K562 (cell line): ENCODE measurements around the gene CHGA. TPM values are rescaled to one million over a fixed set of nuclear protein-coding genes. Genes with fewer than 3 reads are reported as not detected.
A peak's percentile ranks its signal among the peaks of the same experiment; 100 is the strongest.

ENCODE experiments used
- ATAC-seq: fragments of 200-7000 bp; cut with Tn5 transposase; 3 replicates; pipeline ENCODE4 v1.9.1; 2020; ENCODE audit warnings: moderate library complexity
- BruUV-seq: library from RNA; stranded (reverse); fragments of 400-500 nt; replicated peaks from 2 replicates; lab custom pipeline; 2021; lab: Mats Ljungman, UMichigan
- CTCF ChIA-PET: fragments of 300-600 bp; formaldehyde crosslinking; extraction: SDS; loops from one replicate; lab custom pipeline; 2021; ENCODE audit warnings: low intra/inter-chr PET ratio; lab: Yijun Ruan, JAX
- POLR2A ChIA-PET: fragments of 300-600, 350-650 bp; sonication (Branson Sonifier 250); formaldehyde crosslinking; extraction: SDS; loops from one replicate; lab custom pipeline; 2021; ENCODE audit warnings: antibody characterized with exemption, inconsistent platforms; lab: Yijun Ruan, JAX
- DNase-seq, 4 experiments: peaks; one replicate each; pipeline versions ENCODE4 v3.0.0 to v3.0.0-alpha.2; 2011 to 2018; ENCODE audit warnings: low spot score in 3 of 4, mixed read lengths in 3 of 4; ENCODE audit errors: extremely low read depth in 1 of 4
- FAIRE-seq: peaks from 2 replicates; lab custom pipeline; 2011; peaks lifted over from hg19 to GRCh38; lab: Jason Lieb, UNC
- H2AFZ ChIP-seq: 2 replicates; pipeline ENCODE4 v1.6.0; 2011; ENCODE audit warnings: low read depth, low read length, control low read depth, inconsistent platforms
- H3K27ac ChIP-seq: fragments of 200-600 bp; 3 replicates; pipeline ENCODE4 v1.8.0; 2011; ENCODE audit warnings: low read depth, mild to moderate bottlenecking, control low read depth, inconsistent platforms, low read length, moderate library complexity, mixed read lengths; ENCODE audit errors: extremely low read depth
- H3K27me3 ChIP-seq, 2 experiments: fragments of 300-600 bp in 1 of 2; 2 replicates in 1 of 2; 3 replicates in 1 of 2; pipeline versions ENCODE4 v1.6.0 to v1.8.0; 2011; ENCODE audit warnings: inconsistent platforms in 2 of 2, low read length in 2 of 2, mild to moderate bottlenecking in 1 of 2, mixed read lengths in 1 of 2, moderate library complexity in 1 of 2; ENCODE audit not compliant: control insufficient read depth in 2 of 2, insufficient read depth in 2 of 2
- H3K36me3 ChIP-seq: fragments of 300-600 bp; 3 replicates; pipeline ENCODE4 v1.8.0; 2011; ENCODE audit warnings: mild to moderate bottlenecking, low read length, inconsistent platforms; ENCODE audit not compliant: control insufficient read depth, insufficient read depth
- H3K4me1 ChIP-seq, 2 experiments: fragments of 200-600 bp in 1 of 2; replicated peaks in 1 of 2; 2 replicates in 1 of 2; 3 replicates in 1 of 2; pipeline versions ENCODE4 v1.5.1 to v1.8.0; 2011; ENCODE audit warnings: inconsistent platforms in 2 of 2, low read length in 2 of 2, mild to moderate bottlenecking in 1 of 2, mixed read lengths in 1 of 2, moderate library complexity in 1 of 2; ENCODE audit not compliant: control insufficient read depth in 2 of 2, insufficient read depth in 2 of 2
- H3K4me2 ChIP-seq: 2 replicates; pipeline ENCODE4 v1.6.1; 2011; ENCODE audit warnings: low read length, control low read depth, inconsistent platforms, mixed read lengths; ENCODE audit not compliant: insufficient read depth
- H3K4me3 ChIP-seq: fragments of 200-600 bp; sonication (generic), shearing (Covaris generic); 2 replicates; pipeline ENCODE4 v1.5.1; 2016; ENCODE audit warnings: control low read depth, inconsistent platforms
- H3K79me2 ChIP-seq: fragments of 200-600 bp; 3 replicates; pipeline ENCODE4 v1.8.0; 2011; ENCODE audit warnings: low read length, inconsistent platforms; ENCODE audit not compliant: control insufficient read depth, insufficient read depth
- H3K9ac ChIP-seq, 2 experiments: 2 replicates each; pipeline versions ENCODE4 v1.6.0 to v1.6.1; 2011; ENCODE audit warnings: low read depth in 2 of 2, low read length in 2 of 2, control low read depth in 1 of 2, inconsistent platforms in 1 of 2, mild to moderate bottlenecking in 1 of 2, mixed read lengths in 1 of 2; ENCODE audit not compliant: insufficient read depth in 1 of 2
- H3K9me1 ChIP-seq: one replicate; pipeline ENCODE4 v1.6.0; 2011; ENCODE audit warnings: inconsistent platforms, mild to moderate bottlenecking, low read length, moderate library complexity; ENCODE audit not compliant: control insufficient read depth, insufficient read depth
- H3K9me3 ChIP-seq: replicated peaks from 2 replicates; pipeline ENCODE4 v1.5.1; 2011; ENCODE audit warnings: low read depth, low read length, inconsistent platforms; ENCODE audit not compliant: control insufficient read depth, insufficient read depth
- H4K20me1 ChIP-seq: replicated peaks from 2 replicates; pipeline ENCODE4 v1.6.1; 2011; ENCODE audit warnings: low read length, inconsistent platforms, mixed read lengths; ENCODE audit not compliant: control insufficient read depth, insufficient read depth
- ATF1 ChIP-seq, 2 experiments: fragments of 450-650 bp in 1 of 2; IDR thresholded peaks; 2 replicates each; pipeline ENCODE4 v1.6.1; 2016; ENCODE audit warnings: missing compliant biosample characterization in 1 of 2, missing genetic modification characterization in 1 of 2
- BRD9 ChIP-seq: fragments of 450-650 bp; IDR thresholded peaks from 2 replicates; pipeline ENCODE4 v1.6.1; 2018; ENCODE audit warnings: low read depth; ENCODE audit not compliant: partially characterized antibody
- CBFB ChIP-seq: sonication (generic); formaldehyde crosslinking; IDR thresholded peaks from 2 replicates; pipeline ENCODE4 v1.4.0; 2020; ENCODE audit warnings: mild to moderate bottlenecking, missing genetic modification reagents
- CBX3 ChIP-seq, 2 experiments: IDR thresholded peaks; 1 replicate in 1 of 2; 2 replicates in 1 of 2; pipeline ENCODE4 v1.6.1; 2012; ENCODE audit warnings: inconsistent platforms in 2 of 2, low read length in 2 of 2, borderline replicate concordance in 1 of 2, control low read depth in 1 of 2
- CCAR2 ChIP-seq: fragments of 200-400 bp; formaldehyde crosslinking; IDR thresholded peaks from 2 replicates; pipeline ENCODE4 v1.6.1; 2017; ENCODE audit warnings: mild to moderate bottlenecking, low read depth, low read length
- GTF2F1 ChIP-seq: IDR thresholded peaks from 2 replicates; pipeline ENCODE4 v1.6.1; 2011; ENCODE audit warnings: low read depth, low read length, improper control_type of control experiment
- JUN ChIP-seq, 2 experiments: sonication (generic) in 1 of 2; formaldehyde crosslinking in 1 of 2; IDR thresholded peaks; 2 replicates each; pipeline versions ENCODE4 v1.6.1 to v1.8.0; 2012 to 2022; ENCODE audit warnings: borderline replicate concordance in 2 of 2, mild to moderate bottlenecking in 2 of 2, improper control_type of control experiment in 1 of 2, low read depth in 1 of 2, low read length in 1 of 2, missing genetic modification reagents in 1 of 2
- MTA2 ChIP-seq: fragments of 450-650 bp; IDR thresholded peaks from 2 replicates; pipeline ENCODE4 v1.6.1; 2016; ENCODE audit warnings: low read depth
- NCOA4 ChIP-seq: fragments of 450-650 bp; IDR thresholded peaks from 2 replicates; pipeline ENCODE4 v1.6.1; 2018; ENCODE audit warnings: mild to moderate bottlenecking; ENCODE audit not compliant: partially characterized antibody
- NRF1 ChIP-seq, 2 experiments: fragments of 450-650 bp; IDR thresholded peaks in 1 of 2; conservative IDR thresholded peaks in 1 of 2; 2 replicates each; pipeline ENCODE4 v1.6.1; 2014; ENCODE audit warnings: mild to moderate bottlenecking in 2 of 2
- POU5F1 ChIP-seq: fragments of 150-350 bp; IDR thresholded peaks from 2 replicates; pipeline ENCODE4 v1.6.1; 2014; ENCODE audit warnings: borderline replicate concordance, low read length, low read depth, mild to moderate bottlenecking; ENCODE audit not compliant: partially characterized antibody
- PRMT5 ChIP-seq: sonication (generic); formaldehyde crosslinking; IDR thresholded peaks from 2 replicates; pipeline ENCODE4 v1.5.0; 2020; ENCODE audit warnings: missing genetic modification reagents
- SAFB ChIP-seq: fragments of 200-400 bp; formaldehyde crosslinking; IDR thresholded peaks from 2 replicates; pipeline ENCODE4 v1.6.1; 2017; ENCODE audit warnings: low read depth, low read length, borderline replicate concordance
- TCFL5 ChIP-seq: fragments of 250-450 bp; sonication (Bioruptor Pico); conservative IDR thresholded peaks from 2 replicates; pipeline ENCODE4 v1.6.1; 2021; ENCODE audit warnings: mild to moderate bottlenecking, moderate library complexity, matching md5 sums
- ZC3H11A ChIP-seq: IDR thresholded peaks from 2 replicates; pipeline ENCODE4 v1.6.1; 2012; ENCODE audit warnings: low read depth, low read length, improper control_type of control experiment
- ZNF436 ChIP-seq: fragments of 250-450, 450-650 bp; sonication (Bioruptor Pico); formaldehyde crosslinking; IDR thresholded peaks from 2 replicates; pipeline ENCODE4 v1.7.0; 2020; ENCODE audit warnings: mild to moderate bottlenecking
- in situ Hi-C: fragments of 300-500 bp; cut with MboI; formaldehyde crosslinking; loops from 4 replicates; pipeline ENCODE4 v1.15.0; 2018; ENCODE audit warnings: inconsistent platforms, mixed read lengths
- intact Hi-C: fragments of 100-400 bp; cut with micrococcal nuclease; formaldehyde crosslinking; loops from 2 replicates; pipeline ENCODE4 v1.14.2; 2022
- polyA plus RNA-seq, 8 experiments: library from polyadenylated mRNA; depleted of rRNA in 4 of 8; stranded (reverse) in 5 of 8; unstranded in 3 of 8; fragments of >200 nt; fragmentation: Nextera tagmentation in 2 of 8; fragmentation: Illumina TruSeq in 1 of 8; extraction: Ambion mirVana in 2 of 8; extraction: Trizol in 1 of 8; gene quantifications; 2 replicates each; pipeline versions ENCODE4 v1.2.1 to v1.2.3, GENCODE V29; 2011 to 2014; ENCODE audit warnings: inconsistent platforms in 1 of 8, missing spikeins in 1 of 8
- total RNA-seq, 7 experiments: library from RNA; depleted of rRNA in 6 of 7; stranded (reverse); fragments of >200 nt in 6 of 7; fragmentation: Illumina TruSeq in 2 of 7; extraction: Trizol in 2 of 7; gene quantifications; 2 replicates each; pipeline versions ENCODE4 v1.2.1 to v1.2.3, GENCODE V29; 2011 to 2021; ENCODE audit warnings: low replicate concordance in 1 of 7
- TF ChIP-seq, protein P1 (sequence below), 2 experiments: IDR thresholded peaks; 2 replicates each; pipeline ENCODE4 v1.6.1; 2012; ENCODE audit warnings: improper control_type of control experiment in 2 of 2, low read depth in 2 of 2, low read length in 2 of 2, borderline replicate concordance in 1 of 2
- TF ChIP-seq, protein P2 (sequence below): fragments of 450-650 bp; IDR thresholded peaks from one replicate; pipeline ENCODE4 v1.6.1; 2018; ENCODE audit warnings: mild to moderate bottlenecking, moderate library complexity; ENCODE audit not compliant: partially characterized antibody
- TF ChIP-seq, protein P3 (sequence below): fragments of 450-650 bp; conservative IDR thresholded peaks from 2 replicates; pipeline ENCODE4 v1.6.1; 2016; ENCODE audit warnings: missing genetic modification characterization, low read depth, mild to moderate bottlenecking, control low read depth, missing compliant biosample characterization

The CHGA gene
- total and polyA plus RNA-seq, 9 of the 15 experiments (the other 6 are each of a cell fraction or from before 2014, with no cell fraction given) = not detected

DNA sequence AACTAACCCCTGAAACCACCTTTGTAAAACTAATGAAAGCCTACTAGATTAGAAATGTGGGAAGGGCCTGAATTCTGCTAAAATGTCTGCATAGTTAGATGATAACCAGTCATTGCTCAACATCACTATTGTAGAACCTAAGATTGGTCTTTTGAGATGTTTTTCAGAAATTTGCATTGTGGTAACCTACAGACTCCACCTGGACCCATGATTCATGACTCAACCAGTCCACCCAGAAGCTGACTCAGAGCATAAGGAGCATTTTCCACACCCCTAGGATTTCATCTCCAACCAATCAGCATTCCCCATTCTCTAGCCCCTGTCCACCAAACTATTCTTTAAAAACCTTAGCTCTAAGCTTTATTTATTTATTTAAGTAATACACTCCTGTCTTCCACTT is 30.4 kb upstream of the CHGA start:
- H3K9me1 ChIP-seq = no peaks in the 10 kb centered on the region
- H3K9me3 ChIP-seq = no peaks in the 10 kb centered on the region
- no peak overlapping the region for H2AFZ ChIP-seq
- DNase-seq = peak in 1 of 4 experiments; percentile 7
- no TSS peak for BruUV-seq
- CTCF ChIA-PET = no interaction called here
- no peaks in the 10 kb centered on the region for H3K4me1 ChIP-seq
- no peaks in the 10 kb centered on the region for H3K79me2 ChIP-seq
- POLR2A ChIA-PET = interaction anchor here (0.7 kb wide), 1 partner anchor 52 kb away, joined by 3 read pairs; no protein-coding TSS in a partner anchor
- H3K4me2 ChIP-seq = no peak overlapping the region
- H3K9ac ChIP-seq = no peak overlapping the region
- intact Hi-C loops = no loop called here
- no peaks in the 10 kb centered on the region for H4K20me1 ChIP-seq
- FAIRE-seq = no peak
- in situ Hi-C loops = no loop called here
- H3K27ac ChIP-seq = no peak overlapping the region
- H3K4me3 ChIP-seq = no peak overlapping the region
- ATAC-seq = no peak
- H3K27me3 ChIP-seq = no peaks in the 10 kb centered on the region; a peak in 1 of 5 replicates
- H3K36me3 ChIP-seq = no peaks in the 10 kb centered on the region
- TF ChIP-seq CBX3 (IDR thresholded peaks at IDR 0.05; ENCODE audit: borderline replicate concordance in 1 of 2, low read length in 2 of 2) (no peak), SAFB (no peak), MTA2 (no peak), NCOA4 (no peak), POU5F1 (no peak), CBFB (no peak), ZC3H11A (no peak), ATF1 (CRISPR knock-in tag; IDR thresholded peaks at IDR 0.05) (no peak), ATF1 (tag; IDR thresholded peaks at IDR 0.05) (no peak), JUN (IDR thresholded peaks at IDR 0.05; ENCODE audit: borderline replicate concordance, low read depth, low read length) (no peak), JUN (CRISPR knock-in tag; IDR thresholded peaks at IDR 0.05; ENCODE audit: borderline replicate concordance) (no peak), ZNF436 (CRISPR knock-in tag) (no peak), PRMT5 (CRISPR knock-in tag) (no peak), BRD9 (no peak), GTF2F1 (no peak), CCAR2 (no peak), TCFL5 (CRISPR knock-in tag) (no peak), NRF1 (conservative IDR thresholded peaks at IDR 0.05 in 1 of 2, IDR thresholded peaks at IDR 0.05 in 1 of 2) (no peak)
- TF ChIP-seq, protein P1, sequence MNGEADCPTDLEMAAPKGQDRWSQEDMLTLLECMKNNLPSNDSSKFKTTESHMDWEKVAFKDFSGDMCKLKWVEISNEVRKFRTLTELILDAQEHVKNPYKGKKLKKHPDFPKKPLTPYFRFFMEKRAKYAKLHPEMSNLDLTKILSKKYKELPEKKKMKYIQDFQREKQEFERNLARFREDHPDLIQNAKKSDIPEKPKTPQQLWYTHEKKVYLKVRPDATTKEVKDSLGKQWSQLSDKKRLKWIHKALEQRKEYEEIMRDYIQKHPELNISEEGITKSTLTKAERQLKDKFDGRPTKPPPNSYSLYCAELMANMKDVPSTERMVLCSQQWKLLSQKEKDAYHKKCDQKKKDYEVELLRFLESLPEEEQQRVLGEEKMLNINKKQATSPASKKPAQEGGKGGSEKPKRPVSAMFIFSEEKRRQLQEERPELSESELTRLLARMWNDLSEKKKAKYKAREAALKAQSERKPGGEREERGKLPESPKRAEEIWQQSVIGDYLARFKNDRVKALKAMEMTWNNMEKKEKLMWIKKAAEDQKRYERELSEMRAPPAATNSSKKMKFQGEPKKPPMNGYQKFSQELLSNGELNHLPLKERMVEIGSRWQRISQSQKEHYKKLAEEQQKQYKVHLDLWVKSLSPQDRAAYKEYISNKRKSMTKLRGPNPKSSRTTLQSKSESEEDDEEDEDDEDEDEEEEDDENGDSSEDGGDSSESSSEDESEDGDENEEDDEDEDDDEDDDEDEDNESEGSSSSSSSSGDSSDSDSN (IDR thresholded peaks at IDR 0.05; ENCODE audit: borderline replicate concordance in 1 of 2, low read depth in 2 of 2, low read length in 2 of 2) = no peak
- TF ChIP-seq, protein P2, sequence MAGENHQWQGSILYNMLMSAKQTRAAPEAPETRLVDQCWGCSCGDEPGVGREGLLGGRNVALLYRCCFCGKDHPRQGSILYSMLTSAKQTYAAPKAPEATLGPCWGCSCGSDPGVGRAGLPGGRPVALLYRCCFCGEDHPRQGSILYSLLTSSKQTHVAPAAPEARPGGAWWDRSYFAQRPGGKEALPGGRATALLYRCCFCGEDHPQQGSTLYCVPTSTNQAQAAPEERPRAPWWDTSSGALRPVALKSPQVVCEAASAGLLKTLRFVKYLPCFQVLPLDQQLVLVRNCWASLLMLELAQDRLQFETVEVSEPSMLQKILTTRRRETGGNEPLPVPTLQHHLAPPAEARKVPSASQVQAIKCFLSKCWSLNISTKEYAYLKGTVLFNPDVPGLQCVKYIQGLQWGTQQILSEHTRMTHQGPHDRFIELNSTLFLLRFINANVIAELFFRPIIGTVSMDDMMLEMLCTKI = no peak
- TF ChIP-seq, protein P3, sequence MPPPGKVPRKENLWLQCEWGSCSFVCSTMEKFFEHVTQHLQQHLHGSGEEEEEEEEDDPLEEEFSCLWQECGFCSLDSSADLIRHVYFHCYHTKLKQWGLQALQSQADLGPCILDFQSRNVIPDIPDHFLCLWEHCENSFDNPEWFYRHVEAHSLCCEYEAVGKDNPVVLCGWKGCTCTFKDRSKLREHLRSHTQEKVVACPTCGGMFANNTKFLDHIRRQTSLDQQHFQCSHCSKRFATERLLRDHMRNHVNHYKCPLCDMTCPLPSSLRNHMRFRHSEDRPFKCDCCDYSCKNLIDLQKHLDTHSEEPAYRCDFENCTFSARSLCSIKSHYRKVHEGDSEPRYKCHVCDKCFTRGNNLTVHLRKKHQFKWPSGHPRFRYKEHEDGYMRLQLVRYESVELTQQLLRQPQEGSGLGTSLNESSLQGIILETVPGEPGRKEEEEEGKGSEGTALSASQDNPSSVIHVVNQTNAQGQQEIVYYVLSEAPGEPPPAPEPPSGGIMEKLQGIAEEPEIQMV (tag) = no peak
